Psoas muscle (tissue), 8 donors: ENCODE measurements around the gene RFC4. TPM values are rescaled to one million over a fixed set of nuclear protein-coding genes. Genes with fewer than 3 reads are reported as not detected.

Experiments used
- ATAC-seq, 4 donors: fragments of 200-7000 bp; cut with Tn5 transposase; one replicate each; pipeline ENCODE4 v1.9.1; 2020; ENCODE audit warnings: moderate library complexity in 3 of 4, mild to moderate bottlenecking in 2 of 4
- DNase-seq, 2 donors: peaks; one replicate each; pipeline ENCODE4 v3.0.0-alpha.2; 2020
- H3K27ac ChIP-seq: fragments of 200-600 bp; one replicate; pipeline ENCODE4 v1.8.0; 2022
- H3K27me3 ChIP-seq, 3 donors: fragments of 200-600 bp in 1 of 3; one replicate each; pipeline versions ENCODE4 v1.6.1 to v1.8.0; 2013 to 2022; ENCODE audit warnings: low read length in 2 of 3, mild to moderate bottlenecking in 2 of 3, moderate library complexity in 1 of 3; ENCODE audit not compliant: insufficient read depth in 3 of 3
- H3K36me3 ChIP-seq, 2 donors: fragments of 200-600 bp in 1 of 2; one replicate each; pipeline versions ENCODE4 v1.6.1 to v1.8.0; 2013 to 2022; ENCODE audit warnings: low read depth in 1 of 2, mild to moderate bottlenecking in 1 of 2, moderate library complexity in 1 of 2; ENCODE audit not compliant: insufficient read depth in 1 of 2
- H3K4me1 ChIP-seq: fragments of 200-600 bp; one replicate; pipeline ENCODE4 v1.8.0; 2022
- H3K4me3 ChIP-seq: fragments of 200-600 bp; one replicate; pipeline ENCODE4 v1.8.0; 2022; ENCODE audit warnings: mild to moderate bottlenecking
- H3K9me3 ChIP-seq: fragments of 200-600 bp; one replicate; pipeline ENCODE4 v1.8.0; 2022
- WGBS, 3 donors: extraction: QIAGEN DNeasy Blood & Tissue Kit; methylation state at CpG; one replicate each; pipeline versions ENCODE4 v1.1.6 to v1.1.7; 2013; 5-methylcytosine and 5-hydroxymethylcytosine counted together
- intact Hi-C, 2 donors: fragments of 100-400 bp; cut with DNase I; formaldehyde crosslinking; loops; one replicate each; pipeline versions ENCODE4 v1.11.0 to v1.14.2; 2022
- polyA plus RNA-seq, 3 donors: library from polyadenylated mRNA; stranded (reverse); fragments of 200-250 nt; gene quantifications; one replicate each; pipeline ENCODE4 v1.2.3, GENCODE V29; 2013
- total RNA-seq, 4 donors: library from RNA; stranded (reverse); fragmentation: NEBNext Ultra II Directional in 2 of 4; extraction: Animal tissue kit (Norgen Biotek cat#: 25700) in 2 of 4; gene quantifications; one replicate each; pipeline versions ENCODE4 v1.2.1 to v1.2.4, GENCODE V29; 2021 to 2023
- TF ChIP-seq, protein P1 (sequence below): fragments of 200-600 bp; IDR thresholded peaks from one replicate; pipeline ENCODE4 v1.8.0; 2022; ENCODE audit warnings: antibody characterized with exemption
- donor health status: healthy with polysubstance abuse.
- donor health status: DM: no; HTN: no; CAD: no; lungs with moderate emphysema.
- donor health status: Bipolar disorder and iron deficiency.
- donor health status: healthy.
- donor health status: DM: yes; HTN: yes; CAD: no.
- donor health status: DM: no; HTN: no; CAD: no.
- donor health status: DM: no; HTN: no; CAD: no.
- donor health status: DM: yes; HTN: yes; CAD: no.

RFC4 gene
- total and polyA plus RNA-seq, 7 donors, result 3.4 to 20.6 (median 8.1) TPM

DNA sequence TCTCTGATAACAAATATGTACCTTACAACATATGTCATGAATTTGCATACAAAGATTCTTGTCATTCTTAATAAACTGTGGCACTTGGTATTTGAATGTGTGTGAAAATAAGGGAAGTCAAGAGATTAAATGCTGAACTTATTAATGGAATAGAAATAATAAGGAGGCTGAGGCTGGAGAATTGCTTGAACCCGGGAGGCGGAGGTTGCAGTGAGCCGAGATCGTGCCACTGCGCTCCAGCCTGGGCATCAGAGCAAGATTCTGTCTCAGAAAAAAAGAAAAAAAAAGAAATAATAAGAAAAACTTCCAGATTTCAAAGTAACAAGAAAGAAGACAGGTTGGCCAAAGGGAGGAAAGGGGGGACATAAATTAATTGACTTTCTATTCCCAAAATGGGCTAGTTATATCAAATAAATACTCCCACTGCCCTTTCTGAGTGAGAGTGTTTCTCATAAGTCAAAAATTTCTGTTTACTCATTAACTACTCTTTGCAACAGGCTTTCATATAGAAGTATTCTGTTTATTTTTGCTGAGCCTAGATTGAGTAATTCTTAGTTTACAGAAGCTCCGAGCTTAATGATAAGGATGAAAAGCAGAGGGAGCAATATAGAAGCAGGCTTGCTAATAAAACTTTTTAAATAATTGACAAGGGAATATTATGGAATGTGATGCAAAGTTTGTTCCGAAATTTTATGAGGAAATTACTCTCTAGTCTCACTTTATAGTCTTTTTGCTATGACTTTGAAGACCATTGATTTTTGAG, 63.5 kb downstream of the RFC4 start:
- no peak for DNase-seq
- Histone ChIP-seq H3K27me3 (no peaks in the 10 kb centered on the region), H3K4me1 (no peaks in the 10 kb centered on the region), H3K4me3 (no peak overlapping the region), H3K9me3 (no peaks in the 10 kb centered on the region), H3K36me3 (no peaks in the 10 kb centered on the region), H3K27ac (no peak overlapping the region)
- WGBS, 3 donors, result 83 to 93% (median 86%) methylated on average over 7 of the region's 7 CpGs
- TF ChIP-seq, protein P1, sequence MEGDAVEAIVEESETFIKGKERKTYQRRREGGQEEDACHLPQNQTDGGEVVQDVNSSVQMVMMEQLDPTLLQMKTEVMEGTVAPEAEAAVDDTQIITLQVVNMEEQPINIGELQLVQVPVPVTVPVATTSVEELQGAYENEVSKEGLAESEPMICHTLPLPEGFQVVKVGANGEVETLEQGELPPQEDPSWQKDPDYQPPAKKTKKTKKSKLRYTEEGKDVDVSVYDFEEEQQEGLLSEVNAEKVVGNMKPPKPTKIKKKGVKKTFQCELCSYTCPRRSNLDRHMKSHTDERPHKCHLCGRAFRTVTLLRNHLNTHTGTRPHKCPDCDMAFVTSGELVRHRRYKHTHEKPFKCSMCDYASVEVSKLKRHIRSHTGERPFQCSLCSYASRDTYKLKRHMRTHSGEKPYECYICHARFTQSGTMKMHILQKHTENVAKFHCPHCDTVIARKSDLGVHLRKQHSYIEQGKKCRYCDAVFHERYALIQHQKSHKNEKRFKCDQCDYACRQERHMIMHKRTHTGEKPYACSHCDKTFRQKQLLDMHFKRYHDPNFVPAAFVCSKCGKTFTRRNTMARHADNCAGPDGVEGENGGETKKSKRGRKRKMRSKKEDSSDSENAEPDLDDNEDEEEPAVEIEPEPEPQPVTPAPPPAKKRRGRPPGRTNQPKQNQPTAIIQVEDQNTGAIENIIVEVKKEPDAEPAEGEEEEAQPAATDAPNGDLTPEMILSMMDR, result no peak
- intact Hi-C loops, result no loop called here
- no peak for ATAC-seq

Other genes starting within 250 kb of the RFC4 start
- gene TBCCD1, start 239.1 kb downstream of the RFC4 start, total RNA-seq, result 1 to 10 TPM; 4.9 to 7.8 (median 6.4) TPM
- gene TBCCD1, start 239.1 kb downstream of the RFC4 start, polyA plus RNA-seq, result 10 to 100 TPM in 1 of 3 donors, 1 to 10 TPM in 2; 4.6 to 10.8 (median 7.6) TPM
- 10 to 100 TPM; 10.3 to 24.2 (median 17.4) TPM for gene DNAJB11, start 235.8 kb downstream of the RFC4 start, total RNA-seq
- 10 to 100 TPM; 35.4 to 49.2 (median 47.3) TPM for gene DNAJB11, start 235.8 kb downstream of the RFC4 start, polyA plus RNA-seq
- gene AHSG, start 193.4 kb downstream of the RFC4 start, total RNA-seq, result not detected
- not detected for gene AHSG, start 193.4 kb downstream of the RFC4 start, polyA plus RNA-seq
- gene FETUB, start 166.1 kb downstream of the RFC4 start, total RNA-seq, result not detected
- gene FETUB, start 166.1 kb downstream of the RFC4 start, polyA plus RNA-seq, result not detected
- gene HRG, start 140.5 kb downstream of the RFC4 start, total RNA-seq, result not detected
- not detected for gene HRG, start 140.5 kb downstream of the RFC4 start, polyA plus RNA-seq
- under 1 TPM in 2 of 4 donors, not detected in 2; 0.16 to 0.26 TPM for gene KNG1, start 89.1 kb downstream of the RFC4 start, total RNA-seq
- not detected for gene KNG1, start 89.1 kb downstream of the RFC4 start, polyA plus RNA-seq
- gene EIF4A2, start 22.9 kb downstream of the RFC4 start, total RNA-seq, result 100 to 1,000 TPM; 541 to 778 (median 587) TPM
- gene EIF4A2, start 22.9 kb downstream of the RFC4 start, polyA plus RNA-seq, result 100 to 1,000 TPM; 397 to 570 (median 513) TPM
- gene ADIPOQ, start 36.2 kb upstream of the RFC4 start, total RNA-seq, result 1 to 10 TPM in 2 of 4 donors, under 1 TPM in 2; 0.58 to 3.7 (median 1.4) TPM
- 1 to 10 TPM; 1.3 to 9.3 (median 2.3) TPM for gene ADIPOQ, start 36.2 kb upstream of the RFC4 start, polyA plus RNA-seq
- gene ST6GAL1, start 124.0 kb upstream of the RFC4 start, total RNA-seq, result 10 to 100 TPM; 11.5 to 25.0 (median 20.5) TPM
- 10 to 100 TPM in 1 of 3 donors, 1 to 10 TPM in 2; 4.2 to 15.3 (median 9.2) TPM for gene ST6GAL1, start 124.0 kb upstream of the RFC4 start, polyA plus RNA-seq